Cortex of kidney (tissue), 1 donor: ENCODE results near the gene HDLBP.
"Not testable (repeated sequence)": the region's sequence is repeated elsewhere in the genome, so short reads cannot be mapped to it uniquely, and the experiment has no call there.

Experiments
- DNase-seq: peaks from one replicate; lab custom pipeline; 2025; lab: John Stamatoyannopoulos, UW

The HDLBP gene

DNA sequence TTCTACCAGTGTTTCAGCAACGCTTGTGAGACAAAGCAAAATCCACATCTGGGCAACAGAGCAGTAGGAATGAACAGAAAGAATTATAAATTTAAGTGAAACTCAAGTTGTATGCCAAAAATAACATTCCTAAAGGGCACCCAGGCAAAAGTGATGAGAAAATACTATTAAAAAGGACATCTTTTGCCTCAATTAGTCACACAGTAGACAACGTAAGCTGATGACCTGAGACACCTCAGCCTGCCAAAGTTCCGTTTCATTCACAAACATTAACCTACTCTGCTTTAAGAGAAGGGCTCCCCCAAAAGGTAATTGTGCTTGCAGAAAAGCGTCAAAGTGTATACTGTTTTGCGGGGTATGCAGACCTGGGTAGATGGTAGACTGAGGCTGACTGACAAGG lies 7.2 kb downstream of the HDLBP start:
- DNase-seq = no peak

DNA sequence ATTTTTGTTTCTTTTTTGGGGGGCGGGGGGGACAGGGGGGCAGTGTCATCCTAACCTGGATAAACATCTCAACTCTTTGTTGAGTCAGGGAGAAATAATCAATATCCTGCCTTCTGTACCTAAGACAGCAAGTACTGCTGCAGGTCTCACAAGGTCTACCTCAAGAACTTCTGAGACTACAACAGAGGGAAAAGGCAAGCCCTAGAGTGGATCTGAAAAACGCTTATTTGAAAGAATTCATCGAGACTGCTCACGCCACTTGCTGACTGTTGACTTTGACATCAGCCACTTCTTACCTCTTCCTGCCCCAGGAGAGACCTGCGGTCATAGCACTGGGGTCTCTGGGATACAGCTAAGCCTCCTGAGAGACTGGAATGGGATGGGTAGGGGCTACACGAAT lies 8.4 kb downstream of the HDLBP start:
- DNase-seq = no peak

DNA sequence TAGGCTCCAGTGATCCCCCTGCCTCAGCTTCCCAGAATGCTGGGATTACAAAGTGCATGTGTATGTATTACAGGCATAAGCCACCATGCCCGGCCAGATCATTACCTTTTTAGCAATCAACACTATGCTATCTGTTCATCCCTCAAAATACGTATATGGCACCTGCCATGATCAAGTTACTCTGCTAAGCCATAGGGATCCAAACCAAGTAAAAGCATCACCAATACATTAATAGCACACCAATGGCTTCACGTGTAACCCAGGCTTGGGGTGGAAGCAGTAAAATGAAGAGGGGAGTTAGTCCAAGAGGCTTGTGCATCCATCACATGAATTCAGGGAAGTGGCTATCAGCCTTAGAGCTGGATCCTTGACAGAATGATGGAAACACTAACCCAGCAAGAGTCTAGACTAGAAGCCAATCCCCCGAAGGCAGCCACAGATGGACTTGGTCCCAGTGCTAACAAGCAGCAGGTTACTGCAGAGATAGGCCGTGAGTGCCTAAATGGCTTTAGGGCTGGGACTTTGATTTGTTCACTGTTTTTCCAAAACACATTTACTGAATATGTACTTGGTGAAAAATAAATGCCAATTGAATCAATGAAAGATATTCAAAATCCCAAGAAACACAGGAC lies 11.3 kb downstream of the HDLBP start:
- no peak for DNase-seq

DNA sequence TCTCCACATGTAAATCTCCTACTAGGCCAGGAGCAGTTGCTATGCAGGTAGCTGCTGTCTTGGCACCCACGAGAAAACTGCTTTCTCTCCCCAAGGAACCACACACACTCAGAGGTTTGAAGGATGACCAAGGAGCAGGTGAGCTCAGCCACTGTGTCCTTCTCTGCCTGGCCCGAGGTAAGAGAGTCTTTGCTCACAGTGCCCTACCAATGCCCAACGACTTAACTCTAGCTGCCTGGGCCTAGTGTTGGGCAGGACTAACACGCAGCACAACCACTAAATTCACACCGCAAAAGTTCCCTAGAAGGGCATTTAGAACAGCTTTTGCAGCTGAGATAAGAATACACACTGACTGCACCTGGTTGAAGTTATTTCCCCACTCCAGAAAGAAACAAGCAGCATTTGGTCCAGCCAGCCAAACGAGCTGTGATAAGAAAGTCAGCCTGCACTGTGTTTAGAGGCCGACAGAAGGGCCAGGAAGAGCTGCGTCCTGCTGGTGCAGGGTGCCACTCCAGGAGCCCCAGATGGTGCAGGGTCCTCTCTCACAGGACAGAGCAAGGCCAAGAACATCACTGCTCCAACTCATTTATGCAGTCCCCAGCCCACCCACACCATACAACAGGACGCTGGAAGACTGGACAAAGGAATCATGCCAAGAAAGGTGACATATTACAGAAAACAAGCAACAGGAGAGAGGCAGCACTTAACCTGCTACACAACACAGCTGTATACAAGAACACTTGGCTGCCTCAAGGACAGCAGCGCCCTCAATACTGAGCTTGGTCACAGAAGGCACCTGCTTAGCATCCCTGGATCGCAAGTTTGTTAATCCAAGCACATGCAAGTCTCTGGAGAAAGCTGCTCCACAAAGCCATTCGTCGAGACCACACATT lies 12.5 kb downstream of the HDLBP start:
- DNase-seq = no peak

DNA sequence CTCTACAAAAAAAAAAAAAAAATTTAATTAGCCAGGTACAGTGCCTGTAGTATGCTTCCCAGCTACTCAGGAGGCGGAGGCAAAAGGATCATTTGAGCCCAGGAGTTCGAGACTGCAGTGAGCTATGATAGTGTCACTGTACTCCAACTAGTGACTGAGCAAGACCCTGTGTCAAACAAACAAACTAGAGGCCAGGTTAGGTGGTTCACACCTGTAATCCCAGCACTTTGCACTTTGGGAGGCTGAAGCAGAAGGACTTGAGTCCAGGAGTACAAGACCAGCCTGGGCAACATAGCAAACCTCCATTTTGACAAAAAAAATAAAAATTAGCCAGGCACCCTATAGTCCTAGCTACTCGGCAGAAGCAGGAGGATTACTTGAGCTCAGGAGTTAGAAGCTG lies 13.4 kb downstream of the HDLBP start:
- DNase-seq = no peak

DNA sequence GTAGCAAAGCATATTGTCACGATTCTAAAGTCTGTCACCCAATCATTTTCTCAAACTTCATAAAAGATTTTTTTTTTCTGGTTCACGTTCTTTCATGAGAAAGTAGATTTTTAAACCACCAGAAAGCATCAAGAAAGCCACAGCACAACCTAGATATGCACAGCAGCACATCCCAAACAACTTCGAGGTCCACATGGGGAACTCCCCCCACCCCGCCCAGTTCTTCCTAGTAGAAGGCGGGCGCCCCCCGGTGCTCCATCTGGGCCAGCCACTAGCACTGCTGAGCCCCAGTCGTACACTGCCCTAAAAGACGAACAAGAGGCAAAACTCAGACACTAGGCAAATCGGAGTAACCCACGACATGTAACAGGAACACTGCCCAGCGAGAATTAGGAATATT lies 15.5 kb downstream of the HDLBP start:
- DNase-seq = no peak

DNA sequence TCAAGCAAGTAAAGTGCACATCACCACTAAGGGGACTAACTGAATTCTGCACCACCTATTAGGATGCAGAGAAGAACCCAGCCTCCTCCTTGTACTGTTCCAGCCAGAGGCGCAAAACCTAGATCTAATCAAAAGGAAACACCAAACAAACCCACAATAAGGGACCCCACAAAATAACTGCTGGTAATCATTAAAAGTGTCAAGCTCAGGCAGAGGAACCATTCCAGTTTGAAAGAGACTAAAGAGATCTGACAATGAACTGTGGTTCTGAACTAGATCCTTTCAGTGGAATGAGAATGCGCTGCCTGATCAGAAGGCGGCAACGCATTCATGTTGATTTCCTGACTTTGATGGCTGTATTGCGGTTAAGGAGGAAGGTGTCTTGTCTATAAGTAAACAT lies 16.8 kb downstream of the HDLBP start:
- no peak for DNase-seq

DNA sequence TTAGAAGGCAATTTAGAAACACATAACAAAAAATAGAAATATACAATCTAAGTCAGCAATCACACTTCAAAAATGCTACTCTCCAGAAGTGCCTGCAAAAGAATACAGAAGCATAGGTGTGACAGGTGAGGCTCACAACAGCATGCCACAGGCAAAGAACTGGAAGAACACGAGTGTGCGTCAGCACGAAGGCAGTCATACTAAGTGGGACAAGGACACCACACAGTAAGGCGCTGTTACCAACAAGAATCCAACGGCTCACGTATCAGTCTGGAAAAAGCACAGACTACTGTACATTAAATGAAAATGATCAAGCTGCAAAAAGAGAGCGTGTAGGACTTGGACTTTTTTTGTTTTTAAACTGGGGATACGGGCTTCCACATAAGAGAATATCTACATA lies 18.7 kb downstream of the HDLBP start:
- DNase-seq = no peak

DNA sequence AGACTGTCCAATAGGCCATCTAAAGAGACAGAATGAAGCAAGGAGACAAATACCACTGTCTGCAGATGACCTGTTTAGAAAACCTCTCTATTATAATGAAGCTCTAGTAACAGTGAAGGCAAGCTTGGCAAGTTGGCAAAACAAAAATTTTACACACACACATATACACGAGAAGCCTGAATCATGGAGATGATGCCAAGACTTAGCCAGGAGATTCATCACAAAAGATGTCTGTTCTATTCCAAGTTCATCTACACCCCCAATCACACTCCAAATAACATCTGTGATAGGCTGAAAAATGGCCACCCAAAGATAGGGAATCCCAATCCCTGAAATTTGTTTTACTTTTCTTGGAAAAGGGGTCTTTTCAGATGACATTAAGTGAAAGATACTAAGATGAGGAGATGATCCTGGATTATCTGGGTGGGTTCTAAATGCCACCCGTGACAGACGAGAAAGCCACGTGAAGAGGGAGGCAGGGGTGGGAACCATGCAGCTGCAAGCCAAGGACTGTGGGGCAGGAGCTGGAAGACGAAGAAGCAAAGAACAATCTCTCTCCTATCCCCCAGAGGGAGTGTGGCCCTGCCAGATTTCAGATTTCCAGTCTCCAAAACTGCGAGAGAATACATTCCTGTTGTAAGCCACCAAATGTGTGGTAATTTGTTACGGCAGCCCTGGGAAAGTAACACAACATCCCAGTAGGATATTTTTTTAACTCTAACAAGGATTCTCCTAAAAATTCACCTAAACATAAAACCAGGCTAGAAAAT lies 20.0 kb downstream of the HDLBP start:
- no peak for DNase-seq

DNA sequence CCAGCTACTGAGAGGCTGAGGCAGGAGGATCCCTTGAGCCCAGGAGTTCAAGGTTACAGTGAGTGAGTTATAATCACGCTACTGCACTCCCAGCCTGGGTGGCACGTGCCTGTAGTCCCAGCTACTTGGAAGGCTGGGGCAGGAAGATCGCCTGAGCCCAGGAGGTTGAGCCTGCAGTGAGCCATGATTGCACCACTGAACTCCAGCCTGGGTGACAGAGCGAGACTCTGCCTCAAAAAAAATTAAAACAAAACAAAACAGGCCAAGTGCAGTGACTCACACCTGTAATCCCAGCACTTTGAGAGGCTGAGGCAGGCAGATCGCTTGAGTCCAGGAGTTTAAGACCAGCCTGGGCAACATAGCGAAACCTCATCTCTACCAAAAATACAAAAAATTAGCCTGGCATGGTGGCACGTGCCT lies 22.1 kb downstream of the HDLBP start:
- not testable (repeated sequence) for DNase-seq

DNA sequence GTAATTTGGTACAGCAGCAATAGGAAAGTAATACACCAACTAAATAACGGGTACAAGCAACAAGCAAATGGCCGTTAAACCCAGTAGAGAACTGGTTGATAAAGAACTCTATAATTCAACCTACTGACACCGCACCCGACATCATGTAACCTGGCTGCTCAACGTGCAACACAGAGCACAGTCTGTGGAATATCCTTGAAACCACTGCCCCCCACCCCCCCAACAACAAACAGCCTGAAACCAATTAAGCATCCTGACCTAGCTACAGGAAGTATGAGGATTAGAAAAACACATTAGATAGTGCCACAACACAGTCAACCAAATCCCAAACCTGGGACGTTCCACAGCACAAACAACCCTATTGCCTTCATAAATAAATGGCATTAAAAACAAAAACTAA lies 23.5 kb downstream of the HDLBP start:
- DNase-seq = no peak

DNA sequence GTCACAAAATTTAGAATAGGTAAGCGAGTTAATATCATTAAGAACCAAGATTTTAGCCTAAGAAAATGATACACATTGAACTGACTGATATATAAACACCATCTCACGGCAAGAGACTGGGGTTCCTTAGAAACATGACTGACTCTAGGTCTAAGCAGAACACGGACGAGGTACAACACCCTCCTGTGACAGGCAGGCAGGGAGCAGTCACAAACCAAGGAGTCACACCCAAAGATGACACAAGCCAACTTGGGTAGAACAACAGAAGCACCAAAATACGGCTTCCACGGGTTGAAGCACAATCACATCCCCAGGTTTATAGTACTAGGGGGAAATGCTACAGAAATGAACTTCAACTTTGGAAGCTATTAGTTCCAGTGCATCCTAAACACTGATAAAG lies 24.3 kb downstream of the HDLBP start:
- no peak for DNase-seq

DNA sequence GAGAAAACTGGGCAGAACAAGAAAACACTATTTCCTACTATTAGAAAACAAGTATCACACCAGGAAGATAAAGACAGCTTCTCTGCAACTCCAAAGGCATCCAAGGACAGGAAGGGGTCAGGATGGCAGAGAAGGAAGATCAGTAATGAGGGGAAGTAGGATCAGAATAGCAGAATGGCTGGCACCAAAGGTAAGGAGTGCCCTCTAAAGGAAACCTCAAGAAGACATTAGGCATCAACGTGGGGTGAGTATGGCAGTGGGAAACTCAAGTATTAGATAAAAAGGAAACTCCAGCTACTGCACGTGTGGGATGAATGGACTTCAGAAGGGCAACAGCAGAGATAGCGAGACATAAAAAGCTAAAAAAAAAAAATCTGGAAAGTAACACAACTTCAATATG lies 25.9 kb downstream of the HDLBP start:
- DNase-seq = no peak

DNA sequence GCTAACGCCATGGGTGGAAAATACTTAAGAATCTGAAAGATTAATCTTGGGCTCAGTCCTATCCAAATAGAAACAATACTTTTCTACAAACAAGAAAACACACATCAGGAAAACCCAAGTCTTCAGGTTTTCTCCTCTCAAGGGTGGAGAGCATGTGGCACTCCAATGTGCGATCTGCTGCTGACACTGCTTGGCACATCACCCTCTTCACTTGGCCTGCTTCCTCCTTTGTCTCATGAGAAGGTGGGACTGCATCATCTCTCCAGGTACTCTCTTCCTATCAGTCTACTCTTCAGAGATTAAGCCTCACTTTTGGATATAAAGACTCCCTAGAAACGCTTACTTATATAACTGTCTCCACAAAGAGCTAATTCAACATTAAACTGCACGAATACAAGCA lies 26.4 kb downstream of the HDLBP start:
- no peak for DNase-seq

DNA sequence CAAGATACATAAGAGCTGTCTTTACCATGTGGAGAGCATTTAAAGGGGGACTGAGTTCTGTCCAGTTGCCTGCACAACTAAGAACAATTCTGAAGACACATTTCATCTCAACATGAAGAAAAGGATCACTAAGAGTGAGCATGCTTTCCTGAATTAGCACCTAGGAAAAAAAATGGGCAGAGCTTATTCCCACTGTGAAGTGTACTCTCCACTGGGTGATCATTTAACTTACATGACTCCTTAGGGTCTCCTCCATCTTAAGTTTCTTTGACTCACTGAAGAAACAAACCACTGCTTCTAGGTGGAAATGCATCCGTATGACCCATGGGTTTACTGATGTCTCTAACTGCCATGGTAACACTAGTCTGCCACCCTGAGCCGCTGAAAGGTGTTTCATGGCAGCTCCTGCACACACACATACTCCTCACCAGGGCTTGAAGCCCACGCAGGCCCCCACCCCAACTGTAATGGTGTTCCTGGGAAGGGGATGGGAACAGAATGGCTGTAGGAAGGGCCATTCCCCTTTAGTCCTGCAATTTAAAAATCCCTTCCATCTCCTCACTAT lies 27.1 kb downstream of the HDLBP start:
- no peak for DNase-seq

DNA sequence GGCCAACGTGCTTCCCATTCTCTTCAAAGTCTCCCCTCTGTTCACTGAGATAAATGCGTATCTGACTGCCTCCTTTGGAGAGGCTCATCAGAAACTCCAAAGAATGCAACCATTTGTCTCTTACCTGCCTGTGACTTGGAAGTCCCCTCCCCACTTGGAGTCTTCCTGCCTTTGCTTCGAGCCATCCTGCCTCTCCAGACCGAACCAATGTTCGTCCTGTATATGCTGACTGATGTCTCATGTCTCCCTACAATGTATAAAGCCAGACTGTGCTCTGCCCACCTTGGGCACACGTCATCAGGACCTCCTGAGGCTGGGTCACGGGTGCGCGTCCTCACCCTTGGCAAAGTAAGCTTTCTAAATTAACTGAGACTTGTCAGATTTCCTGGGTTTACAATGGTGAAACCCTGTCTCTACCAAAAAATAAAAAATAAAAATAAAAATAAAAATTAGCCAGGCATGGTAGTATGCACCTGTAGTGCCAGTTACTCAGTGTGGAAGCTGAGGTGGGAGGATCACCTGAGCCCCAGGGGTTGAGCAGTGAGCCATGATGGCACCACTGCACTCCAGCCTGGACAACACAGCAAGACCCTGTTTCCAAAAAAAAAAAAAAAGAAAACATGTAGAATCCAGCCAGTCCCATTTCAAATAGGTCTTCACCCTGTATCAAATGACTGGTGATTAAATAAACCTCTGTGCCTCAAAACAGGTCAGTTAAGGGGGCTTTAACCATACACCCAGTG lies 29.0 kb downstream of the HDLBP start:
- DNase-seq = no peak

DNA sequence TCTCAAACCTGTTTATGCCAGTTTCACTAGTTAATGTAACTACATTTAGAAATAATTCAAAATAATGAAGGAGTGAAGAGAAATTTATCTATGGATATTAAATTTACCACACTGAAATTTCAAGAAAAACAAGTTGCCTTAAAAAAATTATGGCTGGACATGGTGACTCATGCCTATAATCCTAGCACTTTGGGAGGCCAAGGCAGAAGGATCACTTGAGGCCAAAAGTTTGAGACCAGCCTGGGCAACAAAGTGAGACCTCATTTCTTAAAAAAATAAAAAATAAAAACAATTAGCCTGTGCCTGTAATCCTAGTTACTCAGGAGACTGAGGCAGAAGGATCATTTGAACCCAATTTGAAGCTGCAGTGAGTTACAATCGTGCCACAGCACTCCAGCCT lies 29.9 kb downstream of the HDLBP start:
- DNase-seq = no peak

DNA sequence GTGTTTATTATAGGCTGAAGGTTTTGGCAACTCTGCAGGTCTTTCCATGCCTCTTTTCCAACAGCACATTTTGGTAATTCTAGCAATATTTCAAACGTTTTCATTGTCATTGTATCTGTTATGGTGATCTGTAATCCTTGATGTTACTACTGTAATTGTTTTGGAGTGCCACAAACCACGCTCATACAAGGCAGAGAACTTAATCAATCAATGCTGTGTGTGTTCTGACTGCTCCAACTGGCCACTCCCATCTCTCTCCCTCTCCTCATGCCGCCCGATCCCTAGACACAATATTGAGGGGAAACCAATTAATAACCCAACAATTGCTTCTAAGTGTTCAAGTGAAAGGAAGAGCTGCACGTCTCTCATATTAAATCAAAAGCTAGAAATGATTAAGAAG lies 32.9 kb downstream of the HDLBP start:
- DNase-seq = no peak

DNA sequence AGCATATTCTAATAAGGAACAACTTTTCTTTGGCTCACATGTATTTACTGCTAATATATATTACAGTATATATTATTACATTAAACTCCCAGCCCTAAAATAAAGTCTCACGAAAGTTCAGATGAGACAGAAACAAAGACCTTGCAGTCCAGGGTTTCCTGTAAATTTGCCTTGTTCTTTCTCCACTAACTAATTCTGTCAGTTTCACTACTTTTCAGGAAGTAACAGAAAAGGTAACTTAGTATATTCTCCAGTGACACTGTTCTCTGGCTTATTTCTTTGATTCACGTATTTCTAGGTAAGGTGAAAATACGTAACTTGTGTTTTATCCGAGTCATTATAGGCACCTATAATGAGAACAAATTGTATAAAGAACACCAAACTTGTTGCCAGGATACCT lies 35.2 kb downstream of the HDLBP start:
- no peak for DNase-seq

DNA sequence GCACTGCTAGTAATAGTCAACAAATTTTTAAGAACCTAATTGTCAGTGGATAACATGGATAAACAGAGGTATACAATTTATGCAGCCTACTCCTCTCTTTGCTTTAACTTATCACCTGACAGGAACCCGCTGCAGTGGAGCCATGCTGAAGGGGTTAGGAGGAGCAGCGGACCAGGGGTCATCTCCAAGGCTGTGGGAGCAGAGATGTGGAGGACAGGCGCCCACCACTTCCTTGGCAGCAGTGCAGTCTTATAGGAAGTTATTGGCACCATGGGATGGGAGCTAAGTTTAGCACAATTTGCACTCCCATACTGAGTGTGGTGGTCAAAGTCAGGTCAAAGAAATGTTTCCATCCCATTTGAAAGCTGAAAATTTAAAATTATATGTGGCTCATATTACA lies 35.6 kb downstream of the HDLBP start:
- DNase-seq = no peak

DNA sequence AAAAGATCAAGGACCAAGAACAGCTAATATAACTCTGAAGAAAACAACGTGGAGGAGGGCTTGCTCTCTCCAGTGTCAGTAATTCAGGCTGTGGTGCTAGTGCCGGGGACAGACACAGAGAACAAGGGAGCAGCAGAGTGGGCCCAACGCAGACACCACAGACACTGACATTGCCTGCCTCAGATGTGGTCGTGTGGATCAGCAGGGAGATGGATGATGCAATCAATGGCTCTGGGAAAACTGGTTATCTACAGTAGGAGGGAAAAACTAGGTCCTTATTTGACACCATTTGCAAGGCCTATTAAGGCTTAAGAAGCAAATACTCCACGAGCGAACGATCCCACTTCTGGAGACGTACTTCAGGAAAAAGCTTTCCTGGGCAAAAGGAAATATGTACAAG lies 36.1 kb downstream of the HDLBP start:
- no peak for DNase-seq

DNA sequence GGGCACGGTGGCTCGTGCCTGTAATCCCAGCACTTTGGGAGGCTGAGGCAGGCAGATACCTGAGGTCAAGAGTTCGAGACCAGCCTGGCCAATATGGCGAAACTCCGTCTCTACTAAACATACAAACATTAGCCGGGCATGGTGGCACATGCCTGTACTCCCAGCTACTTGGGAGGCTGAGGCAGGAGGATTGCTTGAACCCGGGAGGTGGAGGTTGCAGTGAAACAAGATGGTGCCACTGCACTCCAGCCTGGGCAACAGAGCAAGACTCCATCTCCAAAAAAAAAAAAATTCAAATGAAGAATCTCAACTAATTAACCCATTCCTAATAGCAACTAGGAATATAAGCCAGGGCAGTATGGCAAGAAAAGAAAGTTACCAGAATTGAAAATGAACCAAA lies 37.2 kb downstream of the HDLBP start:
- DNase-seq = not testable (repeated sequence)
